ENCODE results near the gene COL5A1. TPM values are rescaled to one million over a fixed set of nuclear protein-coding genes. Genes with fewer than 3 reads are reported as not detected.

The COL5A1 gene
- total RNA-seq, 5 donors from 2014 or later (not counting 1 experiment from before 2014, with no cell fraction given), result 0.18 to 2.3 (median 1.7) TPM

GRCh38 chr9:134833294-134833880 lies 191.8 kb downstream of the COL5A1 start:
- 63% methylated on average over 10 of the region's 11 CpGs for WGBS (ENCODE audit: insufficient coverage)
- Mint-ChIP-seq H3K4me1 (no peaks in the 10 kb centered on the region), H3K27me3 (no peaks in the 10 kb centered on the region), H3K36me3 (no peaks in the 10 kb centered on the region), H3K27ac (no peak overlapping the region), H3K4me3 (no peak overlapping the region), H3K9me3 (no peaks in the 10 kb centered on the region)
- Histone ChIP-seq H3K9me3 (no peaks in the 10 kb centered on the region), H3K4me1 (ENCODE audit: control insufficient read depth in 1 of 2, extremely low read depth in 1 of 2, insufficient read depth in 2 of 2, low read length in 2 of 2) (no peaks in the 10 kb centered on the region), H3K27me3 (replicated peaks in 1 of 2; ENCODE audit: control insufficient read depth in 2 of 2, extremely low read depth in 1 of 2, insufficient read depth in 2 of 2, low read length in 1 of 2) (peaks cover 0 to 3% of the 10 kb centered on the region in 2 experiments), H3K36me3 (ENCODE audit: control insufficient read depth in 2 of 2, extremely low read depth in 1 of 2, insufficient read depth in 1 of 2, low read length in 1 of 2) (no peaks in the 10 kb centered on the region), H3K4me3 (ENCODE audit: control insufficient read depth in 1 of 2, extremely low read depth in 1 of 2, low read length in 1 of 2) (no peak overlapping the region), H3K27ac (ENCODE audit: low read length) (no peak overlapping the region)
- DNase-seq (no peak), ATAC-seq (replicated peaks in 1 of 4) (no peak)
- ChIA-PET POLR2A (no interaction called here), CTCF (no interaction called here)

GRCh38 chr9:134834217-134834956 lies 192.8 kb downstream of the COL5A1 start:
- CTCF ChIA-PET, result no interaction called here
- POLR2A ChIA-PET, result no interaction called here
- H3K9me3 ChIP-seq, result no peaks in the 10 kb centered on the region

GRCh38 chr9:134834957-134835419 lies 193.4 kb downstream of the COL5A1 start:
- Histone ChIP-seq H3K27me3 (replicated peaks in 1 of 2; ENCODE audit: control insufficient read depth in 2 of 2, extremely low read depth in 1 of 2, insufficient read depth in 2 of 2, low read length in 1 of 2) (peaks cover 0 to 4% of the 10 kb centered on the region in 2 experiments), H3K4me3 (ENCODE audit: control insufficient read depth in 1 of 2, extremely low read depth in 1 of 2, low read length in 1 of 2) (no peak overlapping the region), H3K27ac (ENCODE audit: low read length) (no peak overlapping the region), H3K9me3 (no peaks in the 10 kb centered on the region), H3K4me1 (ENCODE audit: control insufficient read depth in 1 of 2, extremely low read depth in 1 of 2, insufficient read depth in 2 of 2, low read length in 2 of 2) (no peaks in the 10 kb centered on the region), H3K36me3 (ENCODE audit: control insufficient read depth in 2 of 2, extremely low read depth in 1 of 2, insufficient read depth in 1 of 2, low read length in 1 of 2) (no peaks in the 10 kb centered on the region)
- ATAC-seq (replicated peaks in 1 of 4), result no peak
- H3K4me1 Mint-ChIP-seq, result no peaks in the 10 kb centered on the region
- CTCF ChIA-PET, result no interaction called here
- no peak overlapping the region for H3K27ac Mint-ChIP-seq
- H3K9me3 Mint-ChIP-seq, result no peaks in the 10 kb centered on the region
- DNase-seq, result no peak
- H3K27me3 Mint-ChIP-seq, result no peaks in the 10 kb centered on the region
- 89% methylated on average over 22 of the region's 25 CpGs for WGBS (ENCODE audit: insufficient coverage)
- POLR2A ChIA-PET, result no interaction called here
- H3K4me3 Mint-ChIP-seq, result no peak overlapping the region
- H3K36me3 Mint-ChIP-seq, result no peaks in the 10 kb centered on the region

More at GRCh38 chr9:134834217-134834956, 192.8 kb downstream of the COL5A1 start:
- WGBS (ENCODE audit: insufficient coverage), result 85% methylated on average over 20 of the region's 20 CpGs
- Mint-ChIP-seq H3K4me3 (no peak overlapping the region), H3K36me3 (no peaks in the 10 kb centered on the region), H3K9me3 (no peaks in the 10 kb centered on the region), H3K27ac (no peak overlapping the region), H3K27me3 (no peaks in the 10 kb centered on the region), H3K4me1 (no peaks in the 10 kb centered on the region)
- Histone ChIP-seq H3K4me1 (ENCODE audit: control insufficient read depth in 1 of 2, extremely low read depth in 1 of 2, insufficient read depth in 2 of 2, low read length in 2 of 2) (no peaks in the 10 kb centered on the region), H3K36me3 (ENCODE audit: control insufficient read depth in 2 of 2, extremely low read depth in 1 of 2, insufficient read depth in 1 of 2, low read length in 1 of 2) (no peaks in the 10 kb centered on the region), H3K4me3 (ENCODE audit: control insufficient read depth in 1 of 2, extremely low read depth in 1 of 2, low read length in 1 of 2) (no peak overlapping the region), H3K27ac (ENCODE audit: low read length) (no peak overlapping the region), H3K27me3 (replicated peaks in 1 of 2; ENCODE audit: control insufficient read depth in 2 of 2, extremely low read depth in 1 of 2, insufficient read depth in 2 of 2, low read length in 1 of 2) (peaks cover 0 to 4% of the 10 kb centered on the region in 2 experiments)
- DNase-seq (no peak), ATAC-seq (replicated peaks in 1 of 4) (no peak)

- no peak overlapping the region for H3K27ac Mint-ChIP-seq
- H3K27ac ChIP-seq (ENCODE audit: low read length), result no peak overlapping the region
- peaks cover 0 to 4% of the 10 kb centered on the region in 2 experiments for H3K27me3 ChIP-seq (replicated peaks in 1 of 2; ENCODE audit: control insufficient read depth in 2 of 2, extremely low read depth in 1 of 2, insufficient read depth in 2 of 2, low read length in 1 of 2)
- no peaks in the 10 kb centered on the region for H3K36me3 Mint-ChIP-seq
- POLR2A ChIA-PET, result no interaction called here
- no peaks in the 10 kb centered on the region for H3K4me1 ChIP-seq (ENCODE audit: control insufficient read depth in 1 of 2, extremely low read depth in 1 of 2, insufficient read depth in 2 of 2, low read length in 2 of 2)
- no peaks in the 10 kb centered on the region for H3K9me3 Mint-ChIP-seq
- H3K4me3 Mint-ChIP-seq, result no peak overlapping the region
- H3K36me3 ChIP-seq (ENCODE audit: control insufficient read depth in 2 of 2, extremely low read depth in 1 of 2, insufficient read depth in 1 of 2, low read length in 1 of 2), result no peaks in the 10 kb centered on the region
- CTCF ChIA-PET, result no interaction called here
- 75% methylated on average over 6 of the region's 16 CpGs for whole genome bisulfite sequencing (ENCODE audit: insufficient coverage)
- H3K27me3 Mint-ChIP-seq, result no peaks in the 10 kb centered on the region
- H3K4me3 ChIP-seq (ENCODE audit: control insufficient read depth in 1 of 2, extremely low read depth in 1 of 2, low read length in 1 of 2), result no peak overlapping the region
- ATAC-seq (replicated peaks in 1 of 4) (no peak), DNase-seq (no peak)
- no peaks in the 10 kb centered on the region for H3K4me1 Mint-ChIP-seq
- H3K9me3 ChIP-seq, result no peaks in the 10 kb centered on the region
These were observed 193.8 kb downstream of the COL5A1 start for GRCh38 chr9:134835448-134835847.

GRCh38 chr9:134835987-134836386 lies 194.4 kb downstream of the COL5A1 start:
- WGBS (ENCODE audit: insufficient coverage), result 80% methylated on average over 11 of the region's 13 CpGs
- H3K4me3 Mint-ChIP-seq, result no peak overlapping the region

GRCh38 chr9:134836406-134836970 lies 194.9 kb downstream of the COL5A1 start:
- no peaks in the 10 kb centered on the region for H3K4me1 Mint-ChIP-seq
- no peaks in the 10 kb centered on the region for H3K9me3 Mint-ChIP-seq
- H3K36me3 ChIP-seq (ENCODE audit: control insufficient read depth in 2 of 2, extremely low read depth in 1 of 2, insufficient read depth in 1 of 2, low read length in 1 of 2), result no peaks in the 10 kb centered on the region
- no peaks in the 10 kb centered on the region for H3K9me3 ChIP-seq
- H3K4me3 ChIP-seq (ENCODE audit: control insufficient read depth in 1 of 2, extremely low read depth in 1 of 2, low read length in 1 of 2), result no peak overlapping the region
- WGBS (ENCODE audit: insufficient coverage), result 88% methylated on average over 16 of the region's 19 CpGs
- POLR2A ChIA-PET, result no interaction called here
- no peak overlapping the region for H3K27ac ChIP-seq (ENCODE audit: low read length)
- no peaks in the 10 kb centered on the region for H3K4me1 ChIP-seq (ENCODE audit: control insufficient read depth in 1 of 2, extremely low read depth in 1 of 2, insufficient read depth in 2 of 2, low read length in 2 of 2)
- DNase-seq, result no peak
- no peaks in the 10 kb centered on the region for H3K27me3 Mint-ChIP-seq
- no peaks in the 10 kb centered on the region for H3K36me3 Mint-ChIP-seq
- H3K27ac Mint-ChIP-seq, result no peak overlapping the region
- CTCF ChIA-PET, result no interaction called here
- peaks cover 0 to 4% of the 10 kb centered on the region in 2 experiments for H3K27me3 ChIP-seq (replicated peaks in 1 of 2; ENCODE audit: control insufficient read depth in 2 of 2, extremely low read depth in 1 of 2, insufficient read depth in 2 of 2, low read length in 1 of 2)
- ATAC-seq (replicated peaks in 1 of 4), result no peak
- H3K4me3 Mint-ChIP-seq, result no peak overlapping the region

More at GRCh38 chr9:134835987-134836386, 194.4 kb downstream of the COL5A1 start:
- no peaks in the 10 kb centered on the region for H3K4me1 Mint-ChIP-seq
- H3K9me3 ChIP-seq, result no peaks in the 10 kb centered on the region
- no peaks in the 10 kb centered on the region for H3K4me1 ChIP-seq (ENCODE audit: control insufficient read depth in 1 of 2, extremely low read depth in 1 of 2, insufficient read depth in 2 of 2, low read length in 2 of 2)
- H3K4me3 ChIP-seq (ENCODE audit: control insufficient read depth in 1 of 2, extremely low read depth in 1 of 2, low read length in 1 of 2), result no peak overlapping the region
- no peak for DNase-seq
- no peaks in the 10 kb centered on the region for H3K27me3 Mint-ChIP-seq
- ChIA-PET POLR2A (no interaction called here), CTCF (no interaction called here)
- no peaks in the 10 kb centered on the region for H3K36me3 ChIP-seq (ENCODE audit: control insufficient read depth in 2 of 2, extremely low read depth in 1 of 2, insufficient read depth in 1 of 2, low read length in 1 of 2)
- no peaks in the 10 kb centered on the region for H3K9me3 Mint-ChIP-seq
- H3K27me3 ChIP-seq (replicated peaks in 1 of 2; ENCODE audit: control insufficient read depth in 2 of 2, extremely low read depth in 1 of 2, insufficient read depth in 2 of 2, low read length in 1 of 2), result peaks cover 0 to 4% of the 10 kb centered on the region in 2 experiments
- no peaks in the 10 kb centered on the region for H3K36me3 Mint-ChIP-seq
- ATAC-seq (replicated peaks in 1 of 4), result no peak
- no peak overlapping the region for H3K27ac ChIP-seq (ENCODE audit: low read length)
- no peak overlapping the region for H3K27ac Mint-ChIP-seq

Measured in T-cell (primary cell).